Kidney (tissue), 14 donors: Measurements from ENCODE around the gene OXNAD1. TPM values are rescaled to one million over a fixed set of nuclear protein-coding genes. Genes with fewer than 3 reads are reported as not detected.

Source experiments
- DNase-seq, 5 donors: peaks; one replicate each; pipeline ENCODE4 v3.0.0-alpha.2; 2013 to 2020
- FAIRE-seq: peaks from 2 replicates; lab custom pipeline; 2012; peaks lifted over from hg19 to GRCh38; lab: Jason Lieb, UNC
- H3K27ac ChIP-seq, 2 donors: one replicate each; pipeline ENCODE4 v1.7.0; 2013; ENCODE audit warnings: low read depth in 2 of 2, low read length in 2 of 2, inconsistent platforms in 1 of 2
- H3K27me3 ChIP-seq: one replicate; pipeline ENCODE4 v1.7.1; 2013; ENCODE audit warnings: low read length, inconsistent platforms; ENCODE audit not compliant: control insufficient read depth, insufficient read depth
- H3K36me3 ChIP-seq, 3 donors: one replicate each; pipeline versions ENCODE4 v1.7.0 to v1.7.1; 2013; ENCODE audit warnings: low read length in 3 of 3, control low read depth in 1 of 3, inconsistent platforms in 1 of 3; ENCODE audit not compliant: insufficient read depth in 3 of 3, control insufficient read depth in 2 of 3
- H3K4me1 ChIP-seq, 3 donors: one replicate each; pipeline versions ENCODE4 v1.7.0 to v1.7.1; 2013; ENCODE audit warnings: low read length in 3 of 3, inconsistent platforms in 1 of 3, low read depth in 1 of 3; ENCODE audit not compliant: control insufficient read depth in 2 of 3, insufficient read depth in 2 of 3
- H3K4me3 ChIP-seq, 3 donors: one replicate each; pipeline versions ENCODE4 v1.7.0 to v1.8.1; 2013; ENCODE audit warnings: low read length in 3 of 3, control low read depth in 1 of 3, inconsistent platforms in 1 of 3
- H3K9ac ChIP-seq, 3 donors: one replicate each; pipeline versions ENCODE4 v1.7.0 to v1.7.1; 2013; ENCODE audit warnings: low read length in 3 of 3, control low read depth in 1 of 3, inconsistent platforms in 1 of 3
- H3K9me3 ChIP-seq, 3 donors: one replicate each; pipeline versions ENCODE4 v1.7.0 to v1.7.1; 2013; ENCODE audit warnings: low read length in 3 of 3, control low read depth in 1 of 3, inconsistent platforms in 1 of 3; ENCODE audit not compliant: control insufficient read depth in 2 of 3, insufficient read depth in 1 of 3
- intact Hi-C: fragments of 100-400 bp; cut with DNase I; formaldehyde crosslinking; loops from one replicate; pipeline ENCODE4 v1.11.1; 2022
- polyA plus RNA-seq: library from polyadenylated mRNA; stranded (reverse); fragments of 350-450 nt; fragmentation: Illumina TruSeq; extraction: RNeasy Lipid Tissue Mini Kit (QIAGEN cat#74804); gene quantifications from one replicate; pipeline ENCODE4 v1.2.3, GENCODE V29; 2014; ENCODE audit warnings: low read depth, low replicate concordance; ENCODE audit not compliant: insufficient read depth
- total RNA-seq: library from RNA; stranded (reverse); fragmentation: NEBNext Ultra II Directional; extraction: Animal tissue kit (Norgen Biotek cat#: 25700); gene quantifications from one replicate; pipeline ENCODE4 v1.2.1, GENCODE V29; 2021
- TF ChIP-seq, protein P1 (sequence below): IDR thresholded peaks from 3 replicates; pipeline ENCODE4 v1.5.1; 2012; ENCODE audit warnings: mild to moderate bottlenecking, moderate library complexity, borderline replicate concordance; ENCODE audit not compliant: insufficient read depth; ENCODE audit errors: extremely low read depth
- donor health status: control.
- donor health status: control.
- donor health status: control.
- donor health status: control.
- donor health status: control.
- donor health status: DM: yes; HTN: yes; CAD: no.
- donor health status: Normal renal cell carcinoma (clear cell type).

OXNAD1 gene
- total and polyA plus RNA-seq, 2 donors from 2014 or later: 12.7 to 17.3 TPM

DNA sequence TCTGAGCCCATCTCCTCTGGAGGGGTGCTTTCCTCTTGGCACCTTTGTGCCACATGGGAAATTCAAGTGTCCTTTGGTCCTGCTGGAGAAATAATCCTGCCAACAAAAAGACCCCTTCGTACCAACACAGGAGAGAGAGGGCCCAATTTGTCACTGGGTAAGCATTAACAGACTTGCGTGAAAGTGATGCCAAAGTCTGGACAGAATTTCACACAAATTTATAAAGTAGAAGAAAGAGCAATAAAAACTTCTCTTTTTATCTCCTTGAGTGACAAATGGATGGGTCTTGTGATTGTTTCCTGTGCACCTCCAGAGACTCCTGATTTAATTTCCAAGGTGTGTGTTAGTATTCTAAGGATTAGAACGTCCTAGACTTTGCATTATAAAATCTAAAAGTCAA, 15.1 kb upstream of the OXNAD1 start:
- Histone ChIP-seq H3K27ac (no peak overlapping the region), H3K27me3 (no peaks in the 10 kb centered on the region), H3K4me1 (peaks cover 0 to 4% (median 0%) of the 10 kb centered on the region in 3 donors), H3K9ac (no peak overlapping the region), H3K9me3 (no peaks in the 10 kb centered on the region), H3K4me3 (no peak overlapping the region), H3K36me3 (no peaks in the 10 kb centered on the region)
- TF ChIP-seq, protein P1, sequence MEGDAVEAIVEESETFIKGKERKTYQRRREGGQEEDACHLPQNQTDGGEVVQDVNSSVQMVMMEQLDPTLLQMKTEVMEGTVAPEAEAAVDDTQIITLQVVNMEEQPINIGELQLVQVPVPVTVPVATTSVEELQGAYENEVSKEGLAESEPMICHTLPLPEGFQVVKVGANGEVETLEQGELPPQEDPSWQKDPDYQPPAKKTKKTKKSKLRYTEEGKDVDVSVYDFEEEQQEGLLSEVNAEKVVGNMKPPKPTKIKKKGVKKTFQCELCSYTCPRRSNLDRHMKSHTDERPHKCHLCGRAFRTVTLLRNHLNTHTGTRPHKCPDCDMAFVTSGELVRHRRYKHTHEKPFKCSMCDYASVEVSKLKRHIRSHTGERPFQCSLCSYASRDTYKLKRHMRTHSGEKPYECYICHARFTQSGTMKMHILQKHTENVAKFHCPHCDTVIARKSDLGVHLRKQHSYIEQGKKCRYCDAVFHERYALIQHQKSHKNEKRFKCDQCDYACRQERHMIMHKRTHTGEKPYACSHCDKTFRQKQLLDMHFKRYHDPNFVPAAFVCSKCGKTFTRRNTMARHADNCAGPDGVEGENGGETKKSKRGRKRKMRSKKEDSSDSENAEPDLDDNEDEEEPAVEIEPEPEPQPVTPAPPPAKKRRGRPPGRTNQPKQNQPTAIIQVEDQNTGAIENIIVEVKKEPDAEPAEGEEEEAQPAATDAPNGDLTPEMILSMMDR: no peak
- intact Hi-C loops: loop anchor here (10.0 kb wide), 2 partner anchors 205 to 435 kb away; no protein-coding TSS in a partner anchor
- DNase-seq (no peak), FAIRE-seq (no peak)

DNA sequence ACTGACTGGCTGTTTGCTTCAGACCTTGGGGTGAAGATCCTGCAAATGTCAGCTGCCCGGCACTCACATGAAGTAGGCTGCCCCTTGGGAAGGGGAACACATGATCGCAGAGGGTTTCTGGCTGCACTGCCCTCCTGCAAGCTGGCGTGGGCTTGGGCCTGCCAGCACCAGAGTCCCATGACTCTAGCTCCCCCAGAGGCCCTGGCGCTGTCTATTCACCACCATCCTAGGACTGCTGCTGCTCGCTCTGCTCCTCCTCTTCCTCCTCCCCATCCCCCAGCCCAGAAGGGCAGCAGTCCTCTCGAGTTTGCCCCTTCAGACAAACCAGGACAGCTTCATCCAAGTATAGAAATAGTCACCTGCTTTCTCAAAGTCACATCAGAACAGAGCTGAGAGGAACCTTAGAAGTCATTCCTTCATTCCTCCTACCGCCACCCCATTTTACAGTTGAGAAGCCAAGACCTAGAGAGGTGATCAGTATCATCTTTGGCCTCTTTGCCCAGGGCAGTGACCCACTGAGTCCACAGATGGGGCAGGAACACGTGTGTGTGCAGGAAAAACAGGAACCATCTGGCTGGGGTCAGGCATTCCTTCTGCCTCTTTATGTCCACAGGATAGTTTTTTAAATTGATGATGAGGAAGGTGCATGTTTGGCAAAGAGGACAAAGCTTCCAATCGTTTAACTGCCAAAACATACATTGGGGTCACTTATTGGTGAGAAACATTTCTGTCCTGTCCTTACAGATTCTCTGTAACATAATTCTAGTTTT, 13.5 kb upstream of the OXNAD1 start:
- Histone ChIP-seq H3K9me3 (no peaks in the 10 kb centered on the region), H3K27me3 (no peaks in the 10 kb centered on the region), H3K4me3 (no peak overlapping the region), H3K9ac (no peak overlapping the region), H3K27ac (no peak overlapping the region), H3K36me3 (no peaks in the 10 kb centered on the region), H3K4me1 (peaks cover 0 to 4% (median 0%) of the 10 kb centered on the region in 3 donors)
- DNase-seq: no peak
- FAIRE-seq: no peak
- intact Hi-C loops: no loop called here
- TF ChIP-seq, protein P1: no peak

DNA sequence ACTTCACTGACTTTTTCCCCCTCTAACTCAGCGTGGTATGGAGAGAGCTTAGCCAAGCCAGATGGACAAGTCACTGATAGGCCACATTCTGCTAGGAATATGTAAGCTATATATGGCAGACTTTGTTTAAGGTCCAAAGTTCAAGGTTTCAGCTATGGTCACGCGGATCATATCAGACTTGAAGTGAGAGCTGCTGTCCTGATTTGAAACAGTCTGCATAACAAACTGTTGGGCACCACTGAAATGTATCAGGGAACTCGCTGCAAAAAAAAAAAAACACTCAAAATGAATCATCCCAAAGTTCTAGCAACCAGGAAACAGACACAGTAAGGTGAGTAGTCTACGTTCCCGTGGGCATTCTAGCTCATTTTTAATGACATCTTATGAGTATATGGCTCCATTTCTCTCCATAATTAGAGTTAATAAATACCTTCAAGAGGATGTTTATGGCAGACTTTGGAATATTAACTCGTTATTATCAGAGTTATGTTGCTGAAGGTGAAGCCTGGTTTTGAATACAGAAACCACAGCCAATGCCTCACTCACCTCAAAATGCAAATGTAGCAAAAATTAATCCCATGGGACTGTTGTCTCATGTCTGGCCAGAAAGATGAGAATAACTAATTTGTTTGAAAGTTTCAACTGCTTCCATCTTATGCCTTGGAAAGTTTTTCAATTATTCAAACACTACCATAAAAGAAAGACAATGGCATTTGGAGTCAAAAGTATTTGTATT, 12.6 kb upstream of the OXNAD1 start:
- Histone ChIP-seq H3K36me3 (no peaks in the 10 kb centered on the region), H3K27me3 (no peaks in the 10 kb centered on the region), H3K4me1 (peaks cover 0 to 1% (median 0%) of the 10 kb centered on the region in 3 donors), H3K4me3 (no peak overlapping the region), H3K9me3 (no peaks in the 10 kb centered on the region), H3K27ac (no peak overlapping the region), H3K9ac (no peak overlapping the region)
- intact Hi-C loops: no loop called here
- TF ChIP-seq, protein P1: no peak
- no peak for FAIRE-seq
- no peak for DNase-seq
